ENCODE data around the gene POU6F2.

GRCh38 chr7:39460486-39460885 is 482.8 kb downstream of the POU6F2 start:
- TF ChIP-seq PREB (CRISPR knock-in tag; IDR thresholded peaks at IDR 0.05) (no peak), TAF1 (IDR thresholded peaks at IDR 0.05; ENCODE audit: control insufficient read depth, extremely low read depth, insufficient read depth, low read length, severe bottlenecking) (no peak), ZNF830 (CRISPR knock-in tag; IDR thresholded peaks at IDR 0.05) (no peak), ZBTB7A (IDR thresholded peaks at IDR 0.05; ENCODE audit: borderline replicate concordance, control insufficient read depth, low read depth, low read length) (no peak), SMC3 (conservative IDR thresholded peaks at IDR 0.05; ENCODE audit: insufficient read depth, low read depth, low read length) (no peak), NBN (IDR thresholded peaks at IDR 0.05; ENCODE audit: low read depth) (no peak), RNF2 (IDR thresholded peaks at IDR 0.05) (no peak), MTA3 (IDR thresholded peaks at IDR 0.05; ENCODE audit: borderline replicate concordance) (no peak), ZC3H4 (CRISPR knock-in tag; IDR thresholded peaks at IDR 0.05; ENCODE audit: borderline replicate concordance) (no peak), EP300 (IDR thresholded peaks at IDR 0.05; ENCODE audit: low read length) (no peak), GTF2A2 (tag; IDR thresholded peaks at IDR 0.05) (no peak)
